Measurements from ENCODE around the gene COX6B2.
A peak's percentile ranks its signal among the peaks of the same experiment; 100 is the strongest.

COX6B2 gene

DNA sequence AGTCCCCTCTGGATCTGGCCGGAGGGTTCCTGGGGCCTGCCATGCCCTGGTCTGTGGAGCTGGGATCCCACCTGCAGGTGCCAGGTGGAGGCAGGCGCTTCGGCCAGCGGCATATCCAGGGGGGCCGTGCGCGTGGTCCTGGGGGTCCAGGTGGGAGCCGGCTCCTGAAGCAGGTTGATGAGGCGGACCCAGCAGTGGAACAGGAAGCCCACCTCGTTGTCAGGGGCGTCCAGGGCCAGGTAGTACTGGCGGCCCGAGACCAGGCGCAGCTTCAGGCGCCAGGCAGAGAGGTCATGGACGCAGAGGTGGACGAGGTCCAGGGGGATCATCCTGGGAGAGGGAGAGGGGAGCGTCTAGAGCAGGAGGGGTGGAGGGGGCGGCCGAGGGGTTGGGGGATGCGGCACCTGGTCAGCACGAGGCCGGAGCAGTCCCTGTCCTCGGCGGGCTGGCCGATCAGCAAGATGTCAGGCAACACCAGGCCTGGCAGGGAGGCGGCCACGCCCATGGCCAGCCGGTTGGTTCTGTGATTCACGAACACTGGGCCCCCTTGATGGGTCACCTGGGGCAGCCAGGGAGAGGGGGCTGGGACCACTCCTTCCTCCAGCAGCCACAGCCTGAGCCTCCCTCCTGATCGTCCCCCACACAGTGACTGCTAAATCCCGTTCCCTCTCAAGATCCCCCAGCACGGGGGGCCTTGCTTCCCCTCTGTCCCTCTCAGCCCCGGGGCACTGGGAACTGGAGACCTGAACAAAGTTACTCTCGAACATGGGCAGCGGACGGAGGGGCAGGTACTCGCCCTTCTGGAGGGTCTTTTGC, 7.9 kb upstream of the COX6B2 start:
- DNase-seq = no peak

DNA sequence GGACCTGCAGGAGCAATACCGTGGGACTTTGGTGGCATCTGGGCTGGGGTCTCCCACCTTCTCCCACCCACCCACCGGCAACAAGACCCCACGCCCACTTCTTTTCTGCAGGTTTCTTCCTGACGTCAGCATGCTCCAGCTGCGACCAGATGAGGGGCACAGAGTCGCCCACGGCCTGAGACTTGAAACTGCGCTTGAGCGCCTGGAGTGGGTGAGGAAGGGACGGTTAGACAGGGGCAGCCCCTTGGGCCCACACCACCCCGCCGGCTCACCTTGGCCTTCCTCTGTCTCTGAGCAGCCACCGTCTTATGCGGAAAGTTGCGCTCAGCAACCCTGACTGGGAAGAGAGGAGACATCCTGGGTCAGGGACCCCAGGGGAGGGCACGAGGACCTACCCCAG, 6.4 kb upstream of the COX6B2 start:
- no peak for DNase-seq

DNA sequence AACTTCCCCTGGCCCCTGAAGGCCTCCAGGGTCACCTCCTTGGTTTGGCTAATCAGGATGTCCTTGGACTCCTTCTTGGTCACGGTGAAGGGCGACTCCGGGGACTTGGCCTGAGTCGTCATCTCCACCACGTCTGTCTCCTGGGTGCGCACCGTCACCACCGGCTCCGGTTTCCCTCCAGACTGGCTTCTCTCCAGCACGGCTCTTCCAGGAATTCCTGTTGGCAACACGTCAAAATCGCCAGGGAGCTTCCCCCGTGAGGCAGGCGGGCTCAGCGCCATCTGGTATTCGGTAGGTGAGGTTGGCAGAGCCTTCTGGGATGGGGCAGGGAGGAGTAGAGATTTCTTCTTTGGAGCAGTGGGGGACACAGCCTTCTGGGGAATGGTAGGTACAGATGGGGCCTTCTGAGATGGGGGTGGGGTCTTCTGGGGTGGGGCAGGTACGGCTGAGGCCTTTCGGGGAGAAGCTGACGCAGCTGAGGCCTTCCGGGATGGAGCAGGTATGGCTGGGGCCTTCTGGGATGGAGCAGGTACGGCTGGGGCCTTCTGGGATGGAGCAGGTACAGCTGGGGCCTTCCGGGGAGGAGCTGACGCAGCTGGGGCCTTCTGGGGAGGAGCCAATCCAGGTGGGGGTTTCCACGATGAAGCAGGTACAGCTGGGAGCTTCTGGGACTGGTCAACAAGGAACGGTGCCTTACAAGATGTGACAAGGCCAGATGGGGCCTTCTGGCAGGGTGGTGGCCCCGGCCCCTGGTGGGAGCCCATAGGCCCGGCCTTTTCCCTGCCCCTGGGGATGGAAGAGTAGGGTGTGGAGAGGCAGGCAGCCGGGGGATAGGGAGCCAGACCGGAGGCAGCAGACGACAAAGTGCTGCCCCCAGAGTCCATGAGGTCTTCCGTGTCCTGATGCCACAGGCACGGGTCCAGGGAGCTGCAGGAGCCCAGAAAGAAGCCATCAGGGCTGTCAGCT, 4.7 kb upstream of the COX6B2 start:
- DNase-seq = no peak

DNA sequence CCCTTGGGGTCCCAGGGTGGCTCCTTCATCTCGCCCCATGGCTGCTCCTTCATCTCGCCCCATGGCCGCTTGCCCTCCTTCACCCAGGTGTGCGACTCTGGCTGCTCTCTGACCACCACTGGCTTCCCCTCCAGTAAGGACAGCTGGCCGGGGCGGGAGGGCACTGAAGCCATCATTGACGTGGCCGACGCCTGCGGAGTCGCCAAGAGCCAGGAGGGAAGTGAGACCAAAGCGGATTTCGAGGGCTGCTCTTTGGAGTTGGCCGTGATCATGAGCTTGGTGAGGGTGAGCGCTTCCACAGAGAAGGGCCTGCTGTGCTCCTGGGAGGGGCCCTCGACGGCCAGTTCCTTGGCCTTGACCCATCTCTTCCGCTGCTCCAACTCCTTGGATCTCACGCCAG, 4.0 kb upstream of the COX6B2 start:
- no peak for DNase-seq

DNA sequence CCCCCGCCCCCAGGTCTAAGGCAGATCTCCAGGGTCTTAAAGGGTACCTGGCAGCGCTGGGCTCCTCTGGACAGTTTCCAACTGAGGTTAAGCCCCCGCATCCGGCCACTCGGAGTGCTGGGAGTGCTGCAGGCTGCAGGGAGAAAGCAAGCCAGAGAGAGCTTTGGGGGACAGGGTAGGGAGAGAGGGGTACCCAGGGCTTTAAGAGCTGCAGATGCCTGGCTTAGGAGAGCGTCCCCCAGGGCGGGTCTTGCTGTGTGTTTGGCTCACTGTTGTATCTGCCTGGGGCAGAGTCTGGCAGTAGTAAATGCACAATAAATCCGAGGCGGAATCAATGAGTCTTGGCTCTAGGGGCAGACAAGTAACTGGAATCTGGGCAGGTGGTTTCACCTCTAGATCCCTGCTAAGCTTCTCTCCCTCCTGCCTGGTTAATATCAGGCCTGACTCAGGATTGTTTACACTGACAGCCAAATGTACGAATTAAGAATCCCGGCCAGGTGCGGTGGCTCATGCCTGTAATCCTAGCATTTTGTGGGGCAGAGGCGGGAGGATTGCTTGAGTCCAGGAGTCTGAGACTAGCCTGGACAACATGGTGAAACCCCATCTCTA, 798 bp upstream of the COX6B2 start:
- DNase-seq = no peak

DNA sequence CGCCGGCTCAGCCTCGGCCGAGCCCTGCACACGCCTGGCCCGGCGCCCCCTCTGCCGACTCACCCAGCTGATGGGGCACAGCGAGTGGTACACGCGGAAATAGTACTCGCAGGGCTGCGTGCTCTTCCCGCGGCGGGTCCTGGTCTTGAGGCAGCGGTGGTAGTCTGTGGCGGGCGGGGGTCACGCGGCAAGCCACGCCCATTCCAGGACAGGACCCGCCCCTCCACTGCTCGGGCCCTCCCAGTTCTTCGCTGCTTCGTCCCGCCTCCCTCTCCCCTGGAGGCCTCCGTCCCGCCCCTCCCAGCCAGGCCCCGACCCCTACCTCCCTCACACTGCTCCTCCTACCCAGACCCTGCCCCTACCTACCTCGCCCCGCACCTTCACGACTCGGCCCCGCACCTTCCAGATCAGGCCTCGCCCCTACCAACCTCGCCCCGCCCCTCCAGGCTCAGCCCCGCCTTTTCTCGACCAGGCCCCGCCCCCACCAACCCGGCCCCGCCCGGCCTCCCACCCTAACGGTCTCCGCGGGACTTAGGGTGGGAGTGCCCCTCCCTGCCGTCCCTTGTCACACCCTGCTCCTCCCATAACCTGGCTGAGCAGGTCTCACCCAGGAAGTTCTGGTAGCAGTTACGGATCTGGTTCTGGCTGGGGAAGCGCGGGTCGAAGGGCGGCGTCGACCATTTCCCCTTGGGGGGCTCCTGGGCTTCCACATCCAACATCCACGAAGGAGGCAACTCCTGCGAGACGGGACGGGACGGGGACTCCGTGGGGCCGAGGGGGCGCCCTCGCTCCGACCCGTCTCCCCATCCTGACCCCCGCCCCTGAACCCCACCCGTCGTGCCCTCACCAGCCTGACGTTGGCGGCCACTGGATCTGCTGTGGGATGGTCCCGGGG, 469 bp downstream of the COX6B2 start:
- DNase-seq = peak; percentile 67

DNA sequence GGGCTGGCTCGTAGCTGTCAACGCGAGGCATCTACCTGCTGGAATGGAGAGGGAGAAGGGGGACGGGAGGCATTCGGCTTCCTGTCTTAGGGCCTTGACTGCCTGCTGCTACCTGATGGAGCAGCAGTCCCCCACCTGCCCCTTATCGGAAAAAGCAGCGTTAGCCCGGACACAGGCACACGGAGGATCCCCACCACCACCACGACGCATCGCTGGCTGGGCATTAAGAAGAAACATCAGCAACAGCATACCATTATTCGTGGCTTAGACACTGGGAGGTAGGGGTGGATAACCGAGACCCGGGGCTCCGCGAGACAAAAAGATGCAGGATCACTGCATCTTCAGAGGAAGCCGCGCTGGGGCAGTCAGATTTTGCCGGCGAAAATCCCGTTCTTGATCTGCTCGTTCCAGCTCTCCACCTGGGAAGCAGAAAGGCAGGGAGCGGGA, 1.1 kb downstream of the COX6B2 start:
- no peak for DNase-seq

DNA sequence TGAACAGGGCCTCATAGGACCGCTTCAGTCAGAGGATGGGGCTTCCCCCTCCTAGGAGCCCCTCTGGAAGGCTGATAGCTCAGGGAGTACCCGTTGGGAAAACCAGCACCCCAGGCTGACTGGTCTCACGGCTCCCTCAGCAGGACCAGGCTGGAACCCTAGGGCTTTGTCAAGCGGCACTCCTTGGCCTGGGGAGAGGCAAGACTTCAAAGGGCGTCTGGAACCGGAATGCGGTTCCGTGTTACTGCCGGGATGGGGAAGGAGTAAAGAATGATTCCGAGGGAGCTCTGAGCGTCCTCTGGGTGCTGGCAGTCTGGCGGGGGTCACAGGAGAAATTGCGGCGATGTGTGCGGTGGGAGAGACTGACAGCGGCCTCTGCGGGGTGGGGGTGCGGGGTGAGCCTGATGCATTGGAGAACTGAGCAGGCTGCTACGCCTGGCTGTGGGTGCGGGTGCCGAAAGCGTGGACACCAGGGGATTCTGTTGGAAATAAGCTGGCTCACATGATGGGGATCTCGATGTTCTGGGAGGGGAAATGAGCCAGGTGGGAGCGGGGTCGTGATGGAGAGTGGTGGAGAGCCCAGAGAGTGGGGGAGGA, 1.9 kb downstream of the COX6B2 start:
- no peak for DNase-seq

DNA sequence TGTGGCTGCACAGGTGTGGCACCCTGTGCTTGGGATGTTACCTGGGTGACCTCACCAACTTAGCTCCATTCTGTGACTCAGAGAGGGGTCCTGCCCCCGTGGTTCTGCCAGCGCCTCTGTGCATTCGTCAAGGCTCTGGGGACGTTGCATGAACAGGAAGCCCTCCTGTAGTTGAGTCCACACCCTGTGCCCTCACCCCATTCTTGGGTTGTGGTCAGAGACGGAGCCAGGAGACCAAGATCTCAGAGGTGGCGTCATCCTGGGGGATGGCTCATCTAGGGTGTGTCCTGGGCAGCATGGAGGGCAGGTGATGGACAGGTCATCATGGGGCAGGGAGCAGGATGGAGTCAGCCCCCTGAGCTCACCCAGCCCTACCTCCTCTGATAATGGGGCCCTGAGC, 2.5 kb downstream of the COX6B2 start:
- no peak for DNase-seq

DNA sequence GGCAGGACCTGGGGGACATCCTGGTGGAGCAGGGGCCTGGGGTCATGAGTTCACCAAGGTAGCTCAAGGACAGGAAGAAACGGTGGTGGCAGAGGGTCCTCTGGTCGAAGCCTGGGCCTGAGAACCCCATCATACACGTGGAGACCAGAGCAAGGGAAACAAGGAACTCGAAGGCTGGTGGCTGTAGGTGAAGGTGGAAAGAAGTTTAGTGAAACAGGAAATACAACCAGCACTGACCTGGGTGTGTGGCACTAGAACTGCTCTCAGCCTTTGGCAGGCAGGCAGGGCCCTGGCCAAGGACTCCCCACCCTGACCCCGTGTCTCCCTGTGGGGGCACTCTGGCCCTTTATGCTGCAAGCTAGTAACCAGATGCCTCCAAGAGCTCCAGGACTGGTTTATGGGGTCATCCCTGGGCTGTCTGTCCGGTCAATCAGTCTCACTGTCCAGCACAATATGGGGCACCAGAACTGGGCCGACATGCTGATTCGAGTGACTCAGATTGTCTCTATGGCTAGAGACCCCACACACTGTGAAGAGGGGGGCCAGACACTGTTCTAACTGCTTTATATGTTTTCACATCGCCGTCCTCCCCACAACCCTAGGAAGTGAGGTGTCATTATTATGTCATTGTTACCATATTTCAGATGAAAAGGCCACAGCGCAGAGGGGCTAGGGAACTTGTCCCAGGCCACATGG, 3.8 kb downstream of the COX6B2 start:
- DNase-seq = no peak

DNA sequence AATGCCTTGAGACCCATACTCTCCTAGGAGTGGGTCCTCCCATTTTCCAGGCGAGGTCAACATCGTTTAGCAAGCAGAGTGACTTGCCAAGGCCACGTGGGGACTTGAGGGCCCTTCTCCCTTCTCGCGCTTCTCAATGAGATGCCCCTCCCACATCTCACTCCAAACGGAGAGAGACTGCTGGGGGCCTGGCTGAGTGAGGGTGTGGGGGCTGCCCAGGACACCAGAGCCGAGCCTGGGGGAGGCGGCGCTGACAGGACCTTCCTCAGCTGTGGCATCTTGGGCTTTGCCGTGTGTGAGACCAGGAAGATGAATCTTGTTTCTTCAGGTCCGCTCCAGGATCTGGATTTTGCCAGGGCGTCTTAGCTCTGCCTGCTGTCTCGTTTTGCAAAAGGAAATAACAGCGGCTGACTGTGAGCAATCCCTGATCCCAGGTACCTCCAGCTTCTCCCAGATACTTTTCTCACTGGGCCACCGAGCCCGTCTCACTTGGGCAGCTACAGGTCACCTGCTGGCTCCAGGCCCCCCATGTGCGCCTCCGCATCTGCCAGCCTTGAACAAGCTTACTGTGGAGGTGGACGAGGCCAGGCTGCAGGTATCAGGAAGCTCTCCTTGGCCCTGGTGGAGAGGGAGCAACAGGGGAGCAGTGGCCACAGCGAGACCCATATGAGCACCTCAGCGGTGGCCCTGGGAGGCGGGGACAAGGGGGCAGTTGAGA, 6.0 kb downstream of the COX6B2 start:
- no peak for DNase-seq

DNA sequence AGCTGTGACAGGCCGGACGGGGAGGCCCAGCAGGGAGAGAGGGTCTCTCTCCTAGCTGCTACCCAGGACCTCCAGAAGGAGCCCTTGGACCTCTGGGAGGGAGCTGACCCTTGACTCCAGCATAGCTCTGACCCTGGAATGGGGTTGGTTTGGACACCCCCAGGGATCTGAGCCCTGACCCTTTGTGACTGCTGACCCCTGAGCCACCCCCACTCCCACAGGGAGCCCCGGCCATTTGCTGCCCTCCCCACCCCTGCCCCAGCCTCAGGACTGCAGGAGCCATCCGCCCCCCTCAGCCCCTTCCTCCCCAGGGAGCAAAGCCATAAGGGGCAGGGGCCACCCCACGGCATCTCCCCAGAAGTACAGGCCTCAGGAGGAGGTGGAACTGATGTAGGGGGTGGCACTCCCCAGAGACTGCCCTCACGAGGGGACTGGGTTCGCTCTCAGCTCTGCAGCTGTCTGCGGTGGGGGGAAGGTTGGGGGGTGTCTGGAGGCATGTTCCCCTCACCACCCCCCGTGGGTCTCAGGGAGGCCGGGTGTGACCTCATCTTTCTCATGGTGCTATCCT, 7.0 kb downstream of the COX6B2 start:
- no peak for DNase-seq

DNA sequence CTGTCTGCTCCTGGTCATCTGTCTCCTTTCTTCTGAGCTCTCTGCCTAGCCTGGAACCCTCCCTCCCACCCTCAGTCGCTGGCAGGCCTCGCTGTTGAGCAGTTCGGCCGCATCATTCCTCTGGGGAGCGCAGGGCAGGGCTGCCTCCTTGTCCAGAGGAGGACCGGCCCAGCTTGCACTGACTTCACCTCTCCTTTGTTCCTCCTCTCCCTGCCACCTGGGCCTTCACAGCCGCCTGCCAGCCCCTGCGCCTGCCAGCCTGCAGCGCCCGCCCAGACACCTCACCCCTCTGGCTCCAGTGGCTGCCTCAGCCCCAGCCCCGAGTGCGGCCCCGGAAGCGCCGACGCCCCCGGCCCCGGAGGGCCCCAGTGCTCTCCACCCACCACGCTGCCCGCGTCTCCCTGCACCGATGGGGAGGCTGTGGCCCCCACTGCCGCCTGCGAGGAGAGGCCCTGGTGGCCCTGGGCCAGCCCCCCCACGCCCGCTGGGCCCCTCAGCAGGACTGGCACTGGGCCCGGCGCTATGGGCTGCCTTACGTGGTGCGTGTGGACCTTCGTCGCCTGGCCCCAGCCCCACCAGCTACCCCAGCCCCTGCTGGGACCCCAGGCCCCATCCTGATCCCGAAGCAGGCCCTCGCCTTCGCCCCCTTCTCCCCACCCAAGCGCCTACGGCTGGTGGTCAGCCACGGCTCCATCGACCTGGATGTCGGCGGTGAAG, 7.6 kb downstream of the COX6B2 start:
- no peak for DNase-seq

DNA sequence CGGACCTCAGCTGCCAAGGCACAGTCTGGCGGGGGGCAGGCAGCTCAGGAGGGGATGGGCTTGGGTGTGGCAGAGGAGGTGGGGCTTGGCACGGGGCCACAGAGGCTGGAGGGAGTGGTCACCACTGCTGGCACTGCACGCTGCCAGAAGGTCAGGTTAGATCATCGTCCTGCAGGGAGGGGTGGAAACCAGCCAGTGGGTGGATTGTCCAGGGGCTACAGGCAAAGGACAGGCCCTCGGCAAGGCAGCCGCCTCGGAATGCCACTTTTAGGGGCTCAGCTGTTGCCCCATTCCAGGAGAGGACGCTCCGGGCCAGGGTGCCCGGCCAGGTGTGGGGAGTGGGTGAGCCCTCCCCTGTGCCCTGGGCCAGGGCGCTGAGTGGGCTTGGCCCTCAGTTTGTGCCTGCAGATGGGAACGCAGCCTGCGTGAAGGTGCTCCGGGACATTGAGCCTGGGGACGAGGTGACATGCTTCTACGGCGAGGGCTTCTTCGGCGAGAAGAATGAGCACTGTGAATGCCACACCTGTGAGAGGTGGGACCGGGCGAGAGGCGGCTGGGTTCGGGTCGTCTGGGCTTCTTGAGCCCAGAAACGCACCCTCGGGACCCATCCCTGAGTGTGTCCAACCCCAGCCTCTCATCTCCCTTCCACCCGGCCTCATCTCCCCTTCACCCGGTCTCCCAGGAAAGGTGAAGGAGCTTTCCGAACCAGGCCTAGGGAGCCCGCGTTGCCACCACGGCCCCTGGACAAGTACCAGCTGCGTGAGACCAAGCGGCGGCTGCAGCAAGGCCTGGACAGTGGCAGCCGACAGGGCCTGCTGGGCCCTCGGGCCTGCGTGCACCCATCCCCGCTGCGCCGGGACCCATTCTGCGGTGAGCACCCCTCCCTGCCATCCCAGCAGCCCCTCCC, 8.4 kb downstream of the COX6B2 start:
- DNase-seq = no peak

DNA sequence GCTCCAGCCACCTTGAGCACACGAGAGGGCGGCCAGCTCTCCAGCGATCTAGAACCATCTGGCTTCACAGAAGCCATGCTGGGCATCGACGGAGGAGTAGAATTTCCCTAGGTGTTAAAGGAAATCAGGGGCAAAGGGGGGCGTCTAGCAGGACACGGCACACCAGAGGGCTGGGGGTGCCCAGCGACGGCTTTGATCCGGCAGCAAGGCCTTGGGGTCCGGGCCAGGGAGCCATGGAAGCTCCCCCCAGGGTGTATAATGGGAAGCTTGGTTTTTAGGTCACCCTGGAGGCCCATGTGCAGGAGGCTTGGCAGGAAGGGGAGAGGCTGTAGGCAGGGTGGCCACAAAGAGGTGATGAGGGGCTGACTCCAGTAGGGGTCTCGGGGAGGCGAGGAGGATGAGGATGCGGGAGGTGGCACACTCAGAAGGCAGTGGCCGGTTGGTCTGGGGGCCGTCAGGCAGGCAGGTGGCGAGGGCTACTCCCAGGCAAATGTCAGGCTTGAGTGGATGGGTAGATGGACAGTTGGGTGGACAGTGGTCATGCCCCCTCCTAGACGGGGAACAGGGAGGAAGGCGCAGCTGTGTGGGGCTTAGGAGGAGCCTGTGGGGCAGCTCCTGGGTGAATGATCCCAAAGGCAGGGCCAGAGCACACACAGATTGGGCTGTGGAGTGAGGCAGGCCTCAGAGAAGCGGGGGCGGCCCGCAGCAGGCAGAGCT, 9.3 kb downstream of the COX6B2 start:
- no peak for DNase-seq

DNA sequence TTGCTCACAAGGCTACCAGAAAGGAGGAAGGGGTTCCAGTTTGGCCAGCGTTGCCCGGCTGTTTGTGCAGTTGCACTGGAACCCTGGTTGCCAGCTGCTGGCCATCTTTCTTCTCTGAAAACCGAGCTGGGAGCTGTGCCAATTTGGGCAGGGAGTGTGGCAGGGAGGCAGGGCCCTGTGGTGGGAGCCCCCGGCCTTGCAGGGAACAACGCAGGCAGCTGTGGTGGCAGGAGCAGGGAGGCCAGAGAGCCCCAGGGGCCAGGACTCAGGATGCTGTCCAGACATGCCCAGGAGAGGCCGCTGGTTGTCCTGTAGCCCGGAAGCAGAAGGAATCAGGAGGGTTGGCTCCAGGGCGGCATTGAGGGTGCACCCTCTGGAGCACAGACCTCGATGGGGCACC, 10.1 kb downstream of the COX6B2 start:
- no peak for DNase-seq

DNA sequence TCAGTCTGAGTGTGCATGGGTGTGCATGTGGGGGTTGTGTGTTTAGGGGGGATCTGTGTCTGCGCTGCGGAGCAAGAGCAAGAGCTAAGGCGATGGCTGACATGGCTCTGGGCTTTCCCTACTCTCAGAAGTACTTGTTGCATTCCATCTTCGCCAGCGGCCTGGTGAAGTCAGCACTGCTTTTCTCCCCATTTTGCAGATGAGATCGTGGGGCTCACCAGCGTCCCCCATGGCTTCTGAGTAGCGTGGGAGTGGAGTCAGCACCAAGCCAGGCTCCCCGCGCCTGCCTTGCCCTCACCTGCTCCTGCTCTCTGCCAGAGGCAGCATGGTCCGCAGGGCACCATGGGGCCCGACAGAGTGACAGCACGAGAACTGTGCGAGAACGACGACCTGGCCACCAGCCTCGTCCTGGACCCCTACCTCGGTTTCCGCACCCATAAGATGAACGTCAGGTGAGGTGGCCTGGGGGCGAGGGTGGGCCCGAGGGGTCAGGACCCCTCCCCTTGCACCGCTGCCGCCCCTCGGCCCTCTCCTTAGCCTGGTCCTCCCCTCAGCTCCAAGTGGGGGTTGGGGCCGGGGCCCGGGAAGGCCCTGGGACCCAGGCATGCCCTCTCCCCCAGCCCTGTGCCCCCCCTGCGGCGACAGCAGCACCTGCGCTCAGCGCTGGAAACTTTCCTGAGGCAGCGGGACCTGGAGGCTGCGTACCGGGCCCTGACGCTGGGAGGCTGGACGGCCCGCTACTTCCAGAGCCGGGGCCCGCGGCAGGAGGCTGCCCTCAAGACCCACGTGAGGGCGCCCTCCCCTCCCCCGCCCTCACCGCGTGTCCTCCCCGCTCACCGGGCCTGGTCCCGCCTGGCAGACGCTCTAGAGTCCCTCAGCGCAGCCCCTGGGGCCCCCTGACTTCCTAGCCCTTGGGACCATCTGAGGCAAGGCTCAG, 12.7 kb downstream of the COX6B2 start:
- no peak for DNase-seq

Data from activated CD4-positive, alpha-beta T cell treated with anti-CD3 and anti-CD28 coated beads for 48 hours (primary cell).